H1 (cell line): ENCODE measurements around the gene GNAO1. TPM values are rescaled to one million over a fixed set of nuclear protein-coding genes. Genes with fewer than 3 reads are reported as not detected.

Experiments used
- BCL11A ChIP-seq, 2 experiments: IDR thresholded peaks; one replicate each; pipeline ENCODE4 v1.6.1; 2011; ENCODE audit warnings: low read depth in 2 of 2, low read length in 2 of 2, mild to moderate bottlenecking in 2 of 2
- CHD1 ChIP-seq: IDR thresholded peaks from 2 replicates; pipeline ENCODE4 v1.6.1; 2012; ENCODE audit warnings: low read depth, low read length, improper control_type of control experiment
- EGR1 ChIP-seq: IDR thresholded peaks from 2 replicates; pipeline ENCODE4 v1.6.1; 2011; ENCODE audit warnings: low read depth, low read length, borderline replicate concordance
- GABPA ChIP-seq: IDR thresholded peaks from 2 replicates; pipeline ENCODE4 v1.6.1; 2011; ENCODE audit warnings: mild to moderate bottlenecking, low read length, moderate library complexity, borderline replicate concordance; ENCODE audit not compliant: insufficient read depth
- RNF2 ChIP-seq: fragments of 200-900, 300-1000 bp; sonication (generic); IDR thresholded peaks from 2 replicates; pipeline ENCODE4 v1.7.1; 2016; ENCODE audit warnings: borderline replicate concordance, low read depth, mild to moderate bottlenecking, antibody characterized with exemption, low read length; ENCODE audit not compliant: poor library complexity, severe bottlenecking; ENCODE audit errors: missing control alignments
- SIN3A ChIP-seq, 2 experiments: IDR thresholded peaks in 1 of 2; conservative IDR thresholded peaks in 1 of 2; 2 replicates each; pipeline ENCODE4 v1.6.1; 2011 to 2012; ENCODE audit warnings: low read length in 2 of 2, improper control_type of control experiment in 1 of 2, low read depth in 1 of 2, mild to moderate bottlenecking in 1 of 2
- TAF1 ChIP-seq: IDR thresholded peaks from 2 replicates; pipeline ENCODE4 v1.6.1; 2011; ENCODE audit warnings: mild to moderate bottlenecking, low read depth, low read length
- polyA plus RNA-seq, 7 experiments: library from polyadenylated mRNA; depleted of rRNA in 3 of 7; stranded (reverse) in 5 of 7; unstranded in 2 of 7; fragments of >200 nt in 5 of 7; fragments of 200-250 nt in 2 of 7; gene quantifications; 1 replicate in 5 of 7; 2 replicates in 1 of 7; 4 replicates in 1 of 7; pipeline versions ENCODE4 v1.2.1 to v1.2.3, GENCODE V29; 2011 to 2013; ENCODE audit warnings: missing spikeins in 2 of 7, mixed read lengths in 2 of 7
- total RNA-seq: library from RNA; stranded (reverse); fragmentation: NEBNext Ultra II Directional; extraction: Animal tissue kit (Norgen Biotek cat#: 25700); gene quantifications from 2 replicates; pipeline ENCODE4 v1.2.1, GENCODE V29; 2021

GNAO1 gene
- total and polyA plus RNA-seq, 2 of the 8 experiments (the other 6 are each of a cell fraction or from before 2014, with no cell fraction given): 6.7 to 34.4 TPM

DNA sequence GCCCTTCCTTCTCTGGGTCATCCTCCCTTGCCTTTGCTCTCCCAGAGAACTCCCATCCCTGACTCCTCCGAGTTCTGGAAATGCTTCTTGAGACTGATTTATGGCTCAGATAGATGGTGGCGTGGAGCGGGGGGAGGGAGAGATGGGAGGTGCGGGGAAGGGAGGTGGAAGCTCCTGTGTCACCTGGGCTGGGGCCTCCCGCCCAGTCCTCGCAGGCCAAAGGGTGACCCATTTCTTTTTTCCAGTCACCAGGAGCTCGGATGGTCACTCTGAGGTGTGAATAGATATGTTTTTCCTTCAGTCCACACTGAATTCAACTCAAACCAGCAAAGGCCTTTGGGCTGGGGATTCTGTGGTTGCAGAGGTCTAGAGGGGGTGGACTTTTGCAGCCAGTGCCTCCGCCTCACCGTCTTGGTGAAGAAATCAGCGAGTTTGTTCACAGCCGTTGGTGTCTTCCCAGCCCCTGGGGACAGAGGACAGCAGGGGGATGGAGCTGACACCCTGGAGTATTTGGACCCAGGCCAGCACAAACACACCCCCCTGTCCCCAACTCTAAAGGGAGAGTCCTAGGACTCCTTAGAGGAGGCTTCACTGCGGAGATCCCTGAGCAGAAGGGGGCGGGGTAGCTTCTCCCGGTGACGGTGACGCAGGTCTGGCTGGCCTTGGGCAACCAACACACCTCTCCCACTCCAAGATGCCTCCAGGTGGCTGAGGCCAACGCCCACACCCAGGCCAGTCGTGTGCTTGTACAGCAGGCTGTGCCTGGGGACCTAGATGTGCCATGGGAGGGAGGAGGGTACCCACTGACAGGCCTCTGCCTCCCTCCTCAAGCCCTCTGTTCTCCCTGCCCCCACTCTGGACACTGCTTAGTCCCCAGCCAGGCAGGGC lies 153.5 kb downstream of the GNAO1 start (continued):
- TF ChIP-seq TAF1 (no peak), RNF2 (no peak), SIN3A (conservative IDR thresholded peaks at IDR 0.05 in 1 of 2, IDR thresholded peaks at IDR 0.05 in 1 of 2; ENCODE audit: low read depth in 1 of 2, low read length in 2 of 2) (no peak), BCL11A (IDR thresholded peaks at IDR 0.05; ENCODE audit: low read depth in 2 of 2, low read length in 2 of 2) (no peak), GABPA (no peak), CHD1 (no peak), EGR1 (no peak)
